Measurements from ENCODE around the gene F5.

The F5 gene

GRCh38 chr1:169488157-169488556, 98.1 kb downstream of the F5 start:
- H3K4me1 ChIP-seq (ENCODE audit: low read depth, poor library complexity, severe bottlenecking): peaks cover 22% of the 10 kb centered on the region
- no peak overlapping the region for H3K4me2 ChIP-seq
- H3K27me3 ChIP-seq (ENCODE audit: insufficient read depth, low read depth): no peaks in the 10 kb centered on the region
- H3K79me2 ChIP-seq (ENCODE audit: insufficient read depth, low read depth): no peaks in the 10 kb centered on the region
- no peak overlapping the region for H3K9ac ChIP-seq
- TF ChIP-seq CTCF (conservative IDR thresholded peaks at IDR 0.05; ENCODE audit: low read depth, low read length): no peak
- no peaks in the 10 kb centered on the region for H3K36me3 ChIP-seq (ENCODE audit: insufficient read depth)
- H3K27ac ChIP-seq: no peak overlapping the region
- no peaks in the 10 kb centered on the region for H4K20me1 ChIP-seq (ENCODE audit: insufficient read depth)
- no peak overlapping the region for H2AFZ ChIP-seq (ENCODE audit: low read depth)
- H3K4me3 ChIP-seq (IDR thresholded peaks at IDR 0.05; ENCODE audit: insufficient read depth, low read depth, low read length): no peak overlapping the region

GRCh38 chr1:169487561-169487960, 98.7 kb downstream of the F5 start:
- no peaks in the 10 kb centered on the region for H4K20me1 ChIP-seq (ENCODE audit: insufficient read depth)
- H3K4me3 ChIP-seq (IDR thresholded peaks at IDR 0.05; ENCODE audit: insufficient read depth, low read depth, low read length): no peak overlapping the region
- H3K36me3 ChIP-seq (ENCODE audit: insufficient read depth): no peaks in the 10 kb centered on the region
- peaks cover 22% of the 10 kb centered on the region for H3K4me1 ChIP-seq (ENCODE audit: low read depth, poor library complexity, severe bottlenecking)
- TF ChIP-seq CTCF (conservative IDR thresholded peaks at IDR 0.05; ENCODE audit: low read depth, low read length): no peak
- H3K27me3 ChIP-seq (ENCODE audit: insufficient read depth, low read depth): no peaks in the 10 kb centered on the region
- no peaks in the 10 kb centered on the region for H3K79me2 ChIP-seq (ENCODE audit: insufficient read depth, low read depth)
- no peak overlapping the region; the same call in 1 of the 2 replicates for H3K4me2 ChIP-seq
- H3K9ac ChIP-seq: no peak overlapping the region
- no peak overlapping the region for H2AFZ ChIP-seq (ENCODE audit: low read depth)
- H3K27ac ChIP-seq: no peak overlapping the region

- H2AFZ ChIP-seq (ENCODE audit: low read depth): peak overlapping the region; percentile 96
- H3K27ac ChIP-seq: no peak overlapping the region
- H3K9ac ChIP-seq: no peak overlapping the region; the same call in 1 of the 2 replicates
Measured at GRCh38 chr1:169487133-169487532, 99.1 kb downstream of the F5 start.

GRCh38 chr1:169486281-169487051, 99.8 kb downstream of the F5 start:
- H3K27me3 ChIP-seq (ENCODE audit: insufficient read depth, low read depth): no peaks in the 10 kb centered on the region
- H3K4me3 ChIP-seq (IDR thresholded peaks at IDR 0.05; ENCODE audit: insufficient read depth, low read depth, low read length): no peak overlapping the region
- TF ChIP-seq CTCF (conservative IDR thresholded peaks at IDR 0.05; ENCODE audit: low read depth, low read length): no peak
- H3K4me1 ChIP-seq (ENCODE audit: low read depth, poor library complexity, severe bottlenecking): peaks cover 22% of the 10 kb centered on the region
- H2AFZ ChIP-seq (ENCODE audit: low read depth): peak overlapping the region; percentile 96
- H3K79me2 ChIP-seq (ENCODE audit: insufficient read depth, low read depth): 0 out of 2 replicates have a peak, but pooled peaks cover under 1% of the 10 kb centered on the region
- peak overlapping the region; percentile 48 for H3K27ac ChIP-seq
- H3K36me3 ChIP-seq (ENCODE audit: insufficient read depth): no peaks in the 10 kb centered on the region
- peak overlapping the region; percentile 73 for H3K9ac ChIP-seq
- peak overlapping the region; percentile 62 for H3K4me2 ChIP-seq
- H4K20me1 ChIP-seq (ENCODE audit: insufficient read depth): no peaks in the 10 kb centered on the region

More at GRCh38 chr1:169487133-169487532, 99.1 kb downstream of the F5 start:
- TF ChIP-seq CTCF (conservative IDR thresholded peaks at IDR 0.05; ENCODE audit: low read depth, low read length): no peak
- no peaks in the 10 kb centered on the region for H4K20me1 ChIP-seq (ENCODE audit: insufficient read depth)
- no peaks in the 10 kb centered on the region for H3K27me3 ChIP-seq (ENCODE audit: insufficient read depth, low read depth)
- peak overlapping the region; percentile 62 for H3K4me2 ChIP-seq
- H3K79me2 ChIP-seq (ENCODE audit: insufficient read depth, low read depth): no peaks in the 10 kb centered on the region
- H3K36me3 ChIP-seq (ENCODE audit: insufficient read depth): no peaks in the 10 kb centered on the region
- H3K4me1 ChIP-seq (ENCODE audit: low read depth, poor library complexity, severe bottlenecking): peaks cover 22% of the 10 kb centered on the region
- no peak overlapping the region for H3K4me3 ChIP-seq (IDR thresholded peaks at IDR 0.05; ENCODE audit: insufficient read depth, low read depth, low read length)
